ENCODE results near the gene THEM5. TPM values are rescaled to one million over a fixed set of nuclear protein-coding genes. Genes with fewer than 3 reads are reported as not detected.

The THEM5 gene
- total RNA-seq, 3 donors from 2014 or later: not detected

GRCh38 chr1:151893176-151893924 lies 39.8 kb upstream of the THEM5 start:
- Histone ChIP-seq H3K4me3 (no peak overlapping the region), H3K36me3 (no peaks in the 10 kb centered on the region), H3K27ac (no peak overlapping the region), H3K4me1 (no peaks in the 10 kb centered on the region), H3K27me3 (no peaks in the 10 kb centered on the region), H3K9me3 (no peaks in the 10 kb centered on the region)
- no peak for DNase-seq (ENCODE audit: low spot score in 2 of 2)
- no peak for TF ChIP-seq CTCF (IDR thresholded peaks at IDR 0.05)
- intact Hi-C loops (cut with DNase I; ENCODE audit: low total_unique reads): no loop called here

GRCh38 chr1:151892190-151892589 lies 38.7 kb upstream of the THEM5 start:
- no peak overlapping the region for H3K4me3 ChIP-seq
- H3K9me3 ChIP-seq: no peaks in the 10 kb centered on the region
- no peaks in the 10 kb centered on the region for H3K4me1 ChIP-seq
- intact Hi-C loops (cut with DNase I; ENCODE audit: low total_unique reads): no loop called here
- no peaks in the 10 kb centered on the region for H3K27me3 ChIP-seq
- H3K36me3 ChIP-seq: no peaks in the 10 kb centered on the region
- TF ChIP-seq POLR2A (IDR thresholded peaks at IDR 0.05) (no peak), CTCF (IDR thresholded peaks at IDR 0.05) (no peak), POLR2AphosphoS5 (IDR thresholded peaks at IDR 0.05) (no peak)
- no peak overlapping the region for H3K27ac ChIP-seq
- no peak for DNase-seq (ENCODE audit: low spot score in 2 of 2)

- TF ChIP-seq CTCF (IDR thresholded peaks at IDR 0.05) (no peak), POLR2A (IDR thresholded peaks at IDR 0.05) (no peak), POLR2AphosphoS5 (IDR thresholded peaks at IDR 0.05) (no peak)
- H3K36me3 ChIP-seq: no peaks in the 10 kb centered on the region
- H3K27ac ChIP-seq: no peak overlapping the region
- no peak for DNase-seq (ENCODE audit: low spot score in 2 of 2)
- intact Hi-C loops (cut with DNase I; ENCODE audit: low total_unique reads): no loop called here
- H3K9me3 ChIP-seq: no peaks in the 10 kb centered on the region
- no peaks in the 10 kb centered on the region for H3K27me3 ChIP-seq
- no peaks in the 10 kb centered on the region for H3K4me1 ChIP-seq
- H3K4me3 ChIP-seq: no peak overlapping the region
These were observed 38.0 kb upstream of the THEM5 start for GRCh38 chr1:151891512-151891911.

- no peak overlapping the region for H3K4me3 ChIP-seq
- H3K4me1 ChIP-seq: no peaks in the 10 kb centered on the region
- no peaks in the 10 kb centered on the region for H3K36me3 ChIP-seq
- intact Hi-C loops (cut with DNase I; ENCODE audit: low total_unique reads): no loop called here
- no peaks in the 10 kb centered on the region for H3K9me3 ChIP-seq
- TF ChIP-seq CTCF (IDR thresholded peaks at IDR 0.05) (no peak), POLR2A (IDR thresholded peaks at IDR 0.05) (no peak), POLR2AphosphoS5 (IDR thresholded peaks at IDR 0.05) (no peak)
- no peak overlapping the region for H3K27ac ChIP-seq
- DNase-seq (ENCODE audit: low spot score in 2 of 2): no peak
- no peaks in the 10 kb centered on the region for H3K27me3 ChIP-seq
These were observed 35.6 kb upstream of the THEM5 start for GRCh38 chr1:151888972-151889570.

- intact Hi-C loops (cut with DNase I; ENCODE audit: low total_unique reads): no loop called here
- H3K4me1 ChIP-seq: no peaks in the 10 kb centered on the region
- TF ChIP-seq CTCF (IDR thresholded peaks at IDR 0.05): no peak
- TF ChIP-seq POLR2A (IDR thresholded peaks at IDR 0.05): no peak
- TF ChIP-seq POLR2AphosphoS5 (IDR thresholded peaks at IDR 0.05): no peak
- no peaks in the 10 kb centered on the region for H3K27me3 ChIP-seq
- DNase-seq (ENCODE audit: low spot score in 2 of 2): no peak
- no peaks in the 10 kb centered on the region for H3K36me3 ChIP-seq
- H3K4me3 ChIP-seq: no peak overlapping the region
- H3K27ac ChIP-seq: no peak overlapping the region
- H3K9me3 ChIP-seq: no peaks in the 10 kb centered on the region
These were observed 33.5 kb upstream of the THEM5 start for GRCh38 chr1:151887028-151887427.

All from breast epithelium (tissue), 4 donors.